GM23338 (cell line): ENCODE measurements around the gene WWOX. TPM values are rescaled to one million over a fixed set of nuclear protein-coding genes. Genes with fewer than 3 reads are reported as not detected.

Experiments
- ATAC-seq: fragments of 200-7000 bp; cut with Tn5 transposase; 3 replicates; pipeline ENCODE4 v1.9.1; 2020
- DNase-seq: peaks from one replicate; pipeline ENCODE4 v3.0.0-alpha.2; 2015; ENCODE audit warnings: low spot score
- H2AFZ ChIP-seq: fragments of 200-600 bp; sonication (generic); 2 replicates; pipeline ENCODE4 v1.8.0; 2016; ENCODE audit warnings: antibody characterized with exemption, mild to moderate bottlenecking, moderate library complexity
- H3F3A ChIP-seq: fragments of 200-600 bp; sonication (generic); replicated peaks from 2 replicates; pipeline ENCODE4 v1.8.0; 2017; ENCODE audit warnings: antibody characterized with exemption, mixed run types, low read depth
- H3K27ac ChIP-seq: fragments of 200-600 bp; sonication (generic); 2 replicates; pipeline ENCODE4 v1.6.1; 2016; ENCODE audit warnings: low read depth
- H3K27me3 ChIP-seq: fragments of 200-600 bp; sonication (generic); 2 replicates; pipeline ENCODE4 v1.8.0; 2016; ENCODE audit warnings: mild to moderate bottlenecking, mixed run types, moderate library complexity; ENCODE audit not compliant: insufficient read depth
- H3K36me3 ChIP-seq: fragments of 200-600 bp; sonication (generic); 2 replicates; pipeline ENCODE4 v1.8.0; 2016; ENCODE audit warnings: mild to moderate bottlenecking; ENCODE audit not compliant: insufficient read depth
- H3K4me1 ChIP-seq: fragments of 200-600 bp; sonication (generic); 2 replicates; pipeline ENCODE4 v1.8.0; 2016; ENCODE audit warnings: mild to moderate bottlenecking, moderate library complexity; ENCODE audit not compliant: insufficient read depth
- H3K4me2 ChIP-seq: fragments of 200-600 bp; sonication (generic); 2 replicates; pipeline ENCODE4 v1.7.1; 2017; ENCODE audit warnings: mixed run types
- H3K4me3 ChIP-seq: fragments of 200-600 bp; sonication (generic); 2 replicates; pipeline ENCODE4 v1.6.1; 2016; ENCODE audit warnings: mixed run types
- H3K79me2 ChIP-seq: fragments of 200-600 bp; sonication (generic); replicated peaks from 2 replicates; pipeline ENCODE4 v1.8.0; 2017; ENCODE audit warnings: mild to moderate bottlenecking; ENCODE audit not compliant: insufficient read depth
- H3K9me2 ChIP-seq: fragments of 200-600 bp; sonication (generic); 2 replicates; pipeline ENCODE4 v1.8.0; 2017; ENCODE audit not compliant: insufficient read depth
- H4K20me1 ChIP-seq: fragments of 200-600 bp; sonication (generic); replicated peaks from 2 replicates; pipeline ENCODE4 v1.8.0; 2017; ENCODE audit warnings: mild to moderate bottlenecking; ENCODE audit not compliant: insufficient read depth
- H3K27ac Mint-ChIP-seq: 2 replicates; pipeline ENCODE4 v1.8.0; 2020; ENCODE audit warnings: inconsistent platforms, mild to moderate bottlenecking, moderate library complexity, mixed read lengths
- H3K27me3 Mint-ChIP-seq: 3 replicates; pipeline ENCODE4 v1.8.0; 2022; ENCODE audit warnings: low read depth, mild to moderate bottlenecking, moderate library complexity, mixed read lengths, inconsistent platforms; ENCODE audit not compliant: insufficient read depth, poor library complexity
- H3K36me3 Mint-ChIP-seq: 3 replicates; pipeline ENCODE4 v1.8.0; 2021; ENCODE audit warnings: low read depth, mild to moderate bottlenecking, inconsistent platforms, moderate library complexity, mixed read lengths
- H3K4me1 Mint-ChIP-seq: 3 replicates; pipeline ENCODE4 v1.8.0; 2020; ENCODE audit warnings: mild to moderate bottlenecking, inconsistent platforms, mixed read lengths
- H3K4me3 Mint-ChIP-seq: 3 replicates; pipeline ENCODE4 v1.8.0; 2021; ENCODE audit warnings: moderate library complexity, mild to moderate bottlenecking, inconsistent platforms, mixed read lengths
- H3K9me3 Mint-ChIP-seq: 3 replicates; pipeline ENCODE4 v1.8.0; 2020; ENCODE audit warnings: moderate library complexity, mild to moderate bottlenecking, inconsistent platforms, mixed read lengths
- CREB1 ChIP-seq: fragments of 250-450 bp; sonication (Bioruptor Pico); IDR thresholded peaks from 2 replicates; pipeline ENCODE4 v1.5.0; 2020; ENCODE audit warnings: low read depth, mild to moderate bottlenecking, moderate library complexity
- CTCF ChIP-seq, 2 experiments: fragments of 200-600 bp in 1 of 2; sonication (generic) in 1 of 2; conservative IDR thresholded peaks; 2 replicates each; pipeline versions ENCODE4 v1.5.1 to v1.6.1; 2016 to 2017; ENCODE audit warnings: antibody characterized with exemption in 2 of 2, low read depth in 2 of 2, mild to moderate bottlenecking in 2 of 2, moderate library complexity in 1 of 2
- ETS1 ChIP-seq: IDR thresholded peaks from 2 replicates; pipeline ENCODE4 v1.6.1; 2016; ENCODE audit warnings: antibody characterized with exemption
- EZH2 ChIP-seq: fragments of 200-600 bp; sonication (generic); IDR thresholded peaks from one replicate; pipeline ENCODE4 v1.8.0; 2017; ENCODE audit warnings: antibody characterized with exemption, mild to moderate bottlenecking, low read depth; ENCODE audit not compliant: unreplicated experiment
- EZH2phosphoT487 ChIP-seq: fragments of 200-600 bp; sonication (generic); IDR thresholded peaks from one replicate; pipeline ENCODE4 v1.8.1; 2018; ENCODE audit warnings: antibody characterized with exemption; ENCODE audit not compliant: unreplicated experiment
- JUNB ChIP-seq: IDR thresholded peaks from one replicate; pipeline ENCODE4 v1.6.1; 2016; ENCODE audit warnings: antibody characterized with exemption; ENCODE audit not compliant: unreplicated experiment
- NANOG ChIP-seq: IDR thresholded peaks from 2 replicates; pipeline ENCODE4 v1.6.1; 2016; ENCODE audit warnings: antibody characterized with exemption, borderline replicate concordance
- POLR2AphosphoS5 ChIP-seq: IDR thresholded peaks from 2 replicates; pipeline ENCODE4 v1.6.1; 2016; ENCODE audit warnings: antibody characterized with exemption, low read depth
- REST ChIP-seq: IDR thresholded peaks from one replicate; pipeline ENCODE4 v1.6.1; 2018; ENCODE audit warnings: antibody characterized with exemption; ENCODE audit not compliant: unreplicated experiment
- STAT1 ChIP-seq: IDR thresholded peaks from one replicate; pipeline ENCODE4 v1.6.1; 2016; ENCODE audit warnings: antibody characterized with exemption; ENCODE audit not compliant: unreplicated experiment
- ZNF114 ChIP-seq: fragments of 250-450 bp; sonication (Bioruptor Pico); IDR thresholded peaks from 2 replicates; pipeline ENCODE4 v1.5.0; 2020; ENCODE audit warnings: mild to moderate bottlenecking, moderate library complexity
- ZNF331 ChIP-seq: fragments of 250-450 bp; sonication (Bioruptor Pico); IDR thresholded peaks from 2 replicates; pipeline ENCODE4 v1.5.0; 2020; ENCODE audit warnings: low read depth, mild to moderate bottlenecking, moderate library complexity
- ZNF462 ChIP-seq: fragments of 250-450 bp; sonication (Bioruptor Pico); IDR thresholded peaks from 2 replicates; pipeline ENCODE4 v1.5.0; 2020; ENCODE audit warnings: mild to moderate bottlenecking, moderate library complexity
- polyA plus RNA-seq: library from polyadenylated mRNA; unstranded; fragments of >200 nt; fragmentation: Nextera tagmentation; extraction: Ambion mirVana; gene quantifications from 2 replicates; pipeline ENCODE4 v1.2.1, GENCODE V29; 2016
- total RNA-seq: library from RNA; depleted of rRNA; stranded (reverse); fragments of >200 nt; shearing (Covaris generic); gene quantifications from 2 replicates; pipeline ENCODE4 v1.2.3, GENCODE V29; 2014

Gene WWOX
- total and polyA plus RNA-seq, 2 experiments from 2014 or later: 10.0 to 19.3 TPM

GRCh38 chr16:79090966-79091365 lies 991.5 kb downstream of the WWOX start:
- H3K4me1 Mint-ChIP-seq: peaks cover 3% of the 10 kb centered on the region; the same call in 2 of the 3 replicates
- H3K4me1 ChIP-seq: no peaks in the 10 kb centered on the region; the same call in 1 of the 2 replicates
- peaks cover 6% of the 10 kb centered on the region; the same call in 1 of the 2 replicates for H3K9me2 ChIP-seq
- no peak overlapping the region for H3K27ac Mint-ChIP-seq
- no peaks in the 10 kb centered on the region for H3K36me3 ChIP-seq
- no peaks in the 10 kb centered on the region for H4K20me1 ChIP-seq
- ATAC-seq (no peak), DNase-seq (no peak)
- no peaks in the 10 kb centered on the region for H3F3A ChIP-seq
- H3K27me3 ChIP-seq: no peaks in the 10 kb centered on the region
- TF ChIP-seq CTCF (conservative IDR thresholded peaks at IDR 0.05; ENCODE audit: low read depth in 2 of 2): no peak
- no peak for TF ChIP-seq STAT1
- no peak for TF ChIP-seq JUNB
- TF ChIP-seq REST: no peak
- TF ChIP-seq ZNF331: no peak
- TF ChIP-seq EZH2phosphoT487: no peak
- TF ChIP-seq ZNF114 (CRISPR knock-in tag): no peak
- TF ChIP-seq NANOG: no peak
- no peak for TF ChIP-seq ETS1
- TF ChIP-seq ZNF462: no peak
- TF ChIP-seq EZH2: no peak
- TF ChIP-seq POLR2AphosphoS5: no peak
- TF ChIP-seq CREB1 (CRISPR knock-in tag): no peak
- no peak overlapping the region for H2AFZ ChIP-seq
- H3K4me2 ChIP-seq: no peak overlapping the region
- H3K36me3 Mint-ChIP-seq: no peaks in the 10 kb centered on the region
- H3K4me3 ChIP-seq: no peak overlapping the region
- H3K4me3 Mint-ChIP-seq: no peak overlapping the region
- no peaks in the 10 kb centered on the region for H3K9me3 Mint-ChIP-seq
- H3K27ac ChIP-seq: no peak overlapping the region
- H3K27me3 Mint-ChIP-seq: peaks cover 1% of the 10 kb centered on the region
- no peaks in the 10 kb centered on the region for H3K79me2 ChIP-seq
